GM21717 (cell line): Measurements from ENCODE around the gene CNOT1.

Experiments used
- ATAC-seq: cut with Tn5 transposase; IDR thresholded peaks from one replicate; pipeline ENCODE4 v1.9.1; 2021; ENCODE audit warnings: mild to moderate bottlenecking, moderate library complexity; ENCODE audit not compliant: unreplicated experiment

Gene CNOT1

DNA sequence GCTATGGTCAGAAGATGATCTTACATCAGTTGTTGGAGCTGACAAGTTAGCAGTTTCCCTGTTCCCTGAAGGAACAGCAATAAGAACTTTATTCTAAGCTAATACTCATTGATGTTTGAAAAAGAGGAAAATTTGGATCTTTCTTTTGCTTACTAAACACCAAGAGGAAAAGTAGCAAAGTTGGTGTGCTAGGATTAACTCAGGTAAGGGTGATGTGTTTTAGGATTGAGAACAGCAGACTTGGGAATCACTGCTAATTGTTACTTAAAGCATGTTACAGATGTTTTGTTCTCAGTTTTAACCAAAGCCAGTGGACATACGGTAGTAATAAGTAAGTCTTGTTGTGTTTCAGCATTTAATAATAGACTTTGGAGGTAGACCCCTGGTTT is 110.7 kb downstream of the CNOT1 start:
- ATAC-seq: no peak

DNA sequence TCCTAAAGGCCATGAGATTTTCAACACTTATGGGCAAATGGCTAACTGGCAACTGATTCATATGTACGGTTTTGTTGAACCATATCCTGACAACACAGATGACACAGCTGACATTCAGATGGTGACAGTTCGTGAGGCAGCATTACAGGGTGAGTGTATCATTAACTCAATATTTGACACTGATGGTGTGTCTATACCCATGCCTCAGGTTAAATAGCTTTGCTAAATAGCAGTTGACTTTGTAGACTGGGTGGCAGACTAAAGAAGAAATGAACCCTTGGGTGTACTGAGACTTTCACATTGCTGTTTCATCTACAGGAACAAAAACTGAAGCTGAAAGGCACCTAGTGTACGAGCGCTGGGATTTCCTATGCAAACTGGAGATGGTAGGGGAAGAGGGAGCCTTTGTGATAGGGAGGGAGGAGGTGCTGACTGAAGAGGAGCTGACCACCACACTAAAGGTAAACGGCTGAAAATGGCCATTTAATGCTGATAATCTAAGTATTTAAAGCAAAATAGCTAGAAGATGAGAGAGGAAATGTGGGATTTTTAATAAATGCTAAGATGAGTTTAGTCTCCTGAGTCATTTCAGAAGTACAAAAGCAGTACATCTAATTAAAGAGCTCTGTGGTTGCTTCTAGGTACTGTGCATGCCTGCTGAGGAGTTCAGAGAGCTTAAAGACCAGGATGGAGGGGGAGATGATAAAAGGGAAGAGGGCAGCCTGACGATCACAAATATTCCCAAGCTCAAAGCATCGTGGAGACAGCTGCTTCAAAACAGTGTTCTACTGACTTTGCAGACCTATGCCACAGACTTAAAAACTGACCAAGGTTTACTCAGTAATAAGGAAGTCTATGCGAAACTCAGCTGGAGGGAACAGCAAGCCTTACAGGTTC is 111.3 kb downstream of the CNOT1 start:
- ATAC-seq: peak; percentile 45

DNA sequence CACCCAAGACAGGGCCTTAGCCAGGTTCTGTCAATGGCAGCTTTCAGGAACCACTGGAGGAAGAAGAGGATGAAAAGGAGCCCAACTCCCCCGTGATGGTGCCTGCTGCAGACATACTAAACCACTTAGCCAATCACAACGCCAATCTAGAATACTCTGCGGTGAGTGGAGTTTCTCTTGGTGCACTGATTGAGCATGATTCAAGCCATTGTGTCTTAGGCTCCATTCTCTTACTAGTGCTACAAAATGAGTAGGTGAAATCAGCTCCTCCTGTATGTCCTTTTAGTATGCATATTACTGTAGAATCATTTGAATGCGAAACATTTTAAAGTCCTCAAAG is 112.9 kb downstream of the CNOT1 start:
- ATAC-seq: no peak

DNA sequence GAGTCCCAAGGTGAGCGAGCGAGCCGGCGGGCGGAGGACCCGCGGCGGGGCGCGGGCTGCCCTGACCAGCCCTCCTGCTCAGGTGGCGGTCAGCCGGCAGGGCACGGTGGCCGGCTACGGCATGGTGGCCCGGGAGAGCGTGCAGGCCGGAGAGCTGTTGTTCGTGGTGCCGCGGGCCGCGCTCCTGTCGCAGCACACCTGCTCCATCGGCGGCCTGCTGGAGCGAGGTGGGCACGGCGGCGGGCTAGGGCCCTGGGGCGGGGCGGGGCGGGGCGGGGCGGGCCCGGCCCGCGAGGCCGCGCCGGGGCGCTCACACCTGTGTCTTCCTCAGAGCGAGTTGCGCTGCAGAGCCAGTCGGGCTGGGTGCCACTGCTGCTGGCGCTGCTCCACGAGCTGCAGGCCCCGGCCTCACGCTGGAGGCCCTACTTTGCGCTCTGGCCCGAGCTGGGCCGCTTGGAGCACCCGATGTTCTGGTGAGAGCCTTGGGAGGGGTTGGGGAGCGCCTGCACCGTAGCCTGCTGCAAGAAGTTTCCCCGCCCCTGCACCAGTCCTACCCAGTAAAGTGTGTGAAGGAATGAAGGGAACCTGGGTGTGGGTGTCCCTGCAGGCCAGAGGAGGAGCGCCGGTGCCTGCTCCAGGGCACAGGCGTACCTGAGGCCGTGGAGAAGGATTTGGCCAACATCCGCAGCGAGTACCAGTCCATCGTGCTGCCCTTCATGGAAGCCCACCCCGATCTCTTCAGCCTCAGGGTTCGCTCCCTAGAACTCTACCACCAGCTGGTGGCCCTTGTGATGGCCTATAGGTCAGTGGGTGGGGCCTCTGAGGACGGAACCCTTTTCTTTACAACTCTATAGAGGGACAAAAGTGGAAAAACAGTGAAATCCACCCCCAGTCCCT is 113.5 kb downstream of the CNOT1 start:
- ATAC-seq: peak; percentile 37

DNA sequence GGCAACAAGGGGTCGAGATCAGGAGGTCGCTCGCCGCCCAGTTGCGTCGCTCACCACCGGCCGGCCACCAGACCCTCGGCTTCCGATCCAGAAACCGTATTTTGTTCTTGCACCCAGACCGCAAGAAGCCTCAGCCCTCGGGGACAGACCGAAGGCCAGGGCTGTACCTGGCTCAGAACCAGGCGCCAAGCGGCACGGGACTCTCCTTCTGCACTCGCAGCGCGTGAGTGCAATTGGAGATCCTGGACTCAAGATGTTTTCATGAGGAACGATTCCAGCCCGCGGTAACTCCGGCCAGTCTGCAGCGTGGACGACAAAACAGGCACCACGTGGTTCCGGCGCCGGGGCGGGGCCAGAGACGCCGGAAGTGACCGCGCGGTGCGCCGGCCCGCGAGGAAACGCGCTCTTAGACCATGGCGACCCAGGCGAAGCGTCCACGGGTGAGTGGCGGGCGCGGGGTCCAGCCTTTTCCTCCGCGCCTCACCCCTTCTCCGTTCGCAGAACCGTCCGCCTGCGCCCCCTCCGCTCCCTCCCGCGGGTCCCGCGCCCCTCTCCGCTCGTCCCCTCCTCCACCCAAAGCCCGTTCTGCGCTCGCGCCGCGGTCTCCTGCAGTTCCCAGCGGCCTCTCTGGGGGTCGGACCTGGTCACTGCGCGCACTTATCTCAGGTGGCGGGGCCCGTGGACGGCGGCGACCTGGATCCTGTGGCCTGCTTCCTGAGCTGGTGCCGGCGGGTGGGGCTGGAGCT is 114.3 kb downstream of the CNOT1 start, which contains the start of gene SETD6:
TSS of gene SETD6 (plus strand) at position 393 of the 746 bp plus-strand sequence. CDS start at position 414, 21 bp downstream.
- ATAC-seq: peak; percentile 61

DNA sequence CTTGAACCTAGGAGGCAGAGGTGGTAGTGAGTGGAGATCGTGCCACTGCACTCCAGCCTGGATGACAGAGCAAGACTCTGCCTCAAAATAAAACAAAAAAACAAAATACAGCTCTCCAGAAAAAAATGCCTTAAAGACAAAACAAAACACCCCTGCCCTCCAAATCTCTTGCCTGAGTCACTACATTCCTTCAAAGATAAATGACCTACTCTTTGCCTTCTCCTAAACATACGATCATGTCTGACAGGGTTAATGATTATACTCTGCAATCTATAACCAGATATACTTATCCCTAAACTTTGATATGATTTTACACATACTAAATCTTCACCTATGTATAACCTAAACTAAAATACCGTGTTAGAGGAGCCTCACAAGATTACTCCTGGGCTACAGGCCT is 115.8 kb downstream of the CNOT1 start:
- no peak for ATAC-seq

DNA sequence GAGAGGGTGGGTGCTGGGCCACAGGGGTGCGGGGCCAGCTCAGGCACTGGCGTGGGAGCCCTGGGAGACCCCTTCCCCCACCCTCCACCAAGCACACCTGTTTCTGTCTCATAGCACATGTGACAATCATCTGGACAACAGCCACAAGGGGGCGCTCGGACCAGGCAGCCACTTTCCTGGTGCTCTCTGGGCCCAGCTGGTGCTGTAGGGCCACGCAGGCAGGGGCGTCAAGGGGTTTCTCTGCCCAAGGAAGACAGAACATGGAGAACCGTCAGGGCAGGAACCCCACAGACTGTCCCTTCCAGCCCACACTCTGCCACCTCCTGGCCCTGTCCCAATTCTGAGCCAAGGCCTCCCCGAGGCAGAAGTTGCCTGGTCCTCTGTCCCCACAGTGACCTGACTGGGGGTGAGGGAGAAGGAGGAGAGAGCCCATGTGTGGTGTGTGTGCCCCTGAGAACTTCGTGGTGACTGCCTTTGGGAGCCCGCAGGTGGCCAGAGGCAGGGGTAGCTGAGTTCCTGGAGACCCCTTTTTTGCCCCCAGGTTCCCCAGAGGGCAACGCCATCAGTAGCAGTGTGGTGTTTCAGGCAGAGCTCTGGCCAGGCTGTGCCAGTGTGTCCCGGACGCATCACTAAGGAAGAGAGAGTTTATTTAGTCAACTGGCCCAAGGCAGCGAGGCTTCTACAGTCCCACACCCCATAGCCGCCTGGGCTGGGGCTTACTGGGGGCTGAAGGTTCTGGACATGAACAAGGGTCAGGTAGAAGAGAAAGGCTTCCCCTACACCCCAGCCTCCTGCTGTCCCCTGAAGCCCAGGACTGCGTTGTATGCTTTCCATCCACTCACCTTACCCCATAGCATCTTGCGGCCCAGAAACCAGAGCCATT is 117.5 kb downstream of the CNOT1 start:
- peak; percentile 41 for ATAC-seq

DNA sequence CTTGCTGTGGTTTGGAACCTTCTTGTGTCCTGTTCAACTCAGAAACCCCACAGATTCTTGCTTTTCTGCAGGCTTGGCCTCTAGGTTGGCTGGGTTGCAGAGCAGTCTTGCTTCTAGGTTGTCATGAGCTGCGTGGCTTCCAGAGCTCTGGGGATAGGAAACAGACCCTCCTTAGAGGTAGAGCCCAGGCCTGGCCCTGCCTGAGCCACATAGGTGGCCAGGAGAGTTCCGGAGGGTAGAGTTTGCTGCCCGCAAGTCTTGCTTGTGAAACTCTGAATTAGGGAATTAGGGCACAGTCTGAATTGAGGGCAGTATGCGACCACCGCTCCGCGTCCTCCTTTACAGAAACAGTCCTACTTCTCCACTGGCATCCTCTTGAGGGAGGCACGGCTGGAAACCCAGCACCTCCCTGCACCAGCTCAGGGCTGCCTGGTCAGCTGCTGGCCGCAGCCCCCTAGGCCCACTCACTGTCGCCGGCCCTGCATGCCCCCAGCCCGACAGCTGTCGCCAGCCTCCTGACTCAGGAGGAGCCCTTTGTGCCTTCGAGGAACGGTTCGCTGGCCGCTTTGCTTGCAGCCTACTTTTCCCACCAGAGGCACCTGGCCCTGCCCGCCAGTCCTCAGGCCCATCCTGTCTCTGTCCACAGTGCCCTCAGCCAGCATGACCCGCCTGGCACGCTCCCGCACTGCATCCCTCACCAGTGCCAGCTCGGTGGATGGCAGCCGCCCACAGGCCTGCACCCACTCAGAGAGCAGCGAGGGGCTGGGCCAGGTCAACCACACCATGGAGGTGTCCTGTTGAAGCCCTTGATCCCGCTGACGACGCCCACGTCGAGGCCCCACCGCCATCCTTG is 118.6 kb downstream of the CNOT1 start:
- no peak for ATAC-seq

DNA sequence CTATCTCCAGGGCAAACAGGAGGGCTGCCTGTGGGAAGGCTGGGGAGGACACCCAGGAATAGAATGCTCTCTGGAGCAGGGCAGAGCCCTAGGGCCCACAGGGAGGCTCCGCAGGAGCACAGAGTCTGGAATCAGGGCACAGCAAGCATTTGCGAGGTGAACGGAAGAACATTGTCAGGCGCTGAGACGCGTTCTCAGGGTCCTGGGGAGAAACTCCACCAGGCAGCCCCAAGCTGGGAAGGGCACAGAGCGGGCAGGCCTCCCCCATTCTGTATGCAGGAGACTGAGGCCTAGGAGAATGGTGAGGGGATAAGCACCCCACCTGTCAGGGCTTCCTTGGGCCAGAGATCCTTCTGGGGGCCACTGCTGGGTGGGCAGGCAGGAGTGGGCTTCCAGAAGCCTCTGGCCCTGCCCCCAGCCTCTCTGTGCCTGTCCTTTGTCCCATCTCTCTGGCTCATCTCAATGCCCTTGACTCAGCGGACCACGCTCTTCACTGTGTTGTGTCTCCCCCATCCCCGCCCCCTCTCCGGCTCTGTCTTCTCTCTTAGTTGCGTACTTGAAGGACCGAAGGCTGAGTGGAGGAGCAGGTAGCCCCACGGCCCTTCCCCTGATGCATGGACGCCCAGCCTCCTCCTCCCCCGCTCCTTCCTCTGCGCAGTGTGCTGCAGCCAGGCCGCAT is 119.4 kb downstream of the CNOT1 start:
- ATAC-seq: no peak

DNA sequence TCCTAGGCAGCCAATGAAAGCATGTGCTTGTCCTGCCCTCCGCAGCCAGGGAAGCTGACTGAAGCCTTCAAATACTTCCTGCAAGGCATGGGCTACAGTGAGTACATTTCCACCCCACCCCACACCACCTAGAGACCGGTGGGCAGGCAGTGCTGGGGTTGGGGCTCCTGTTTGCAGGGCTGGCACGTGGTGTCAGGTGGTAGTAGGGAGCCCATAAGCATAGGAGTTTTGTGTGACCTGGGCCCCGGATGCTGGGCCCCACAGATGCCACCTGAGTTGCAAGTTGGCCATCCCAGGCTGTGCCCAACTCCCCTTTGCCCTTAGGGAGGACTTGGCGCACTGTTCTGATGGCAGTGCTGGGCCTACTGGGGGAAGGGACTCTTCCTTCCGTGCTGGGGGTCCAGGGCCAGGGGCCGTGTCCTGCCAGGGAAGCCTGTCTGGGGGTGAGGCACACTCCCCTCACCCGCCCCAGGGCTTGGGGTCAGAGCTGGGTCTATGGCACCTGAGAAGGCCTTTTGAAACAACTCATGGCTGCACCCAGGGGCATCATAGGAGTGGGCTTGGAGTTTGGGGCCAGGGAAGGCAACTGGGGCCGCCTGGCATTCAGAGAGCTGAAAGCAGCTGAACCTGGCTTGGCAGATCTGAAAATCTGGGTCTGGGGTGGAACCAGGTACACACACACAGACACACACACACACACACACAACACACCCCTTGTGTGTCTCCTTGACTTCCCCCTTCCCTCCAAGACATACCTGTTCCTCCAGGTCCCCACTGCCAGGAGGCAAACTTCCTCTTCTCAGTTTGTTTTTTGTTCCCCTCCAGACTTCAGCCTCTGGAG is 120.2 kb downstream of the CNOT1 start:
- no peak for ATAC-seq

DNA sequence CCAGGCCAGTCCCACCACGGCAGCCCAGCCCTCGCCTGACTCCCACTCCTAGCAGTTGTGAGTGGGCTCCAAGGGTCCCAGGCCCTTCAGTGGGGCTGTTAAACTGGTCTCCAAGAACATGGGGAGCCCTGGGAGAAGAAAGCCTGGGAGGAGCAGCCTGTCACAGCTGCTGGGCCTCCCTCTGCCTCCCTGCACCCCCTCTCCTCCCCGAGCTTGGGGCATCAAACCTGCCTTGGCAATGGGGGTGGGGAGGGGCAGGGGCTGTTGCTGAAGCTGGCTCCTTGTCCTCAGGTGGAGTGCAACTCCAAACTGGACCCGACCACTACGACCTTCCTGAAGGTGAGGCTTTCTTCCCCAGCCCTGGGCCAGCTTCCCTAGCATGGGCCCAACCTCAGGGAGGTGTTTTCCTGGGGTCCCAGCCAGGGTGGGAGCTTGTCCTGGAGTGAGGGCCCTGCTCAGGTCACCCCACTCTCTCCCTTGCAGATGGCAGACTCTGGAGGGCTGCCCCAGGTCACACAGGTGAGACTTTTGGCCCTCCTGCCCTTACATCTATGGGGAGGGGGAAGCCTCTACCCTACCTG is 120.9 kb downstream of the CNOT1 start:
- no peak for ATAC-seq

DNA sequence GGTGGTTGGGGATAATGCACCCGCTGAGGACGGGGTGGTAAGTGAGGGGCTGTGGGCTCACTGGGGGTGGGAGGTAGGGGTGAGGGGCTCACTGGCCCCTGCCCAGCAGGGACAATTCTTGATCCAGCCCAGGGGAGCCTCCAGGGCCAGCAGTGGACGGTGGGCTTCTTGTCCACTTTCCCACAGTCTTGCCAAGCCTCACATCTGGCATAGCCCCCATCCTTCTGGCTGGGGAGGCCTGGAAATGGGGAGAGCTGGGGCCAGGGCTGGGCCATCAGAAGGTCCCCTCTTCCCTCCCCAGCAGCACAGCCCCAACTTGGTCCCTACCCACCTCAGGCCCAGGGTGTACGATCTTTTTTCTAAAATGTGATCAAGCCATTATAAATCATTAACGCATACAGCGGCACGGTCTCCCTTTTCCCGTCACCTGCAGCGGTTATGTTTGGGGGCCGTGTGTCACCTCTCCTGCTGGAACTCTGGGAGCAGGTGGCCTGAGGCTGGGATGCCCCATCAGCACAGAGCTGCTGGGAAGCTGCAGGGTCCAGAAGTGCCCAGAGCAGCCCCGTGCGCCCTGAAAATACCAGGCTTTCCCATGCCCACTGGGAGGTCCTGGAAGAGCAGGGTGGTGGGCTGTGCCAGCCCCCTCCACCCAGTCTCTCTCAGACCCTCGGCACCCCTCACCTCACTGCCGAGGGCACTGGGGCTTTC is 121.5 kb downstream of the CNOT1 start:
- no peak for ATAC-seq

DNA sequence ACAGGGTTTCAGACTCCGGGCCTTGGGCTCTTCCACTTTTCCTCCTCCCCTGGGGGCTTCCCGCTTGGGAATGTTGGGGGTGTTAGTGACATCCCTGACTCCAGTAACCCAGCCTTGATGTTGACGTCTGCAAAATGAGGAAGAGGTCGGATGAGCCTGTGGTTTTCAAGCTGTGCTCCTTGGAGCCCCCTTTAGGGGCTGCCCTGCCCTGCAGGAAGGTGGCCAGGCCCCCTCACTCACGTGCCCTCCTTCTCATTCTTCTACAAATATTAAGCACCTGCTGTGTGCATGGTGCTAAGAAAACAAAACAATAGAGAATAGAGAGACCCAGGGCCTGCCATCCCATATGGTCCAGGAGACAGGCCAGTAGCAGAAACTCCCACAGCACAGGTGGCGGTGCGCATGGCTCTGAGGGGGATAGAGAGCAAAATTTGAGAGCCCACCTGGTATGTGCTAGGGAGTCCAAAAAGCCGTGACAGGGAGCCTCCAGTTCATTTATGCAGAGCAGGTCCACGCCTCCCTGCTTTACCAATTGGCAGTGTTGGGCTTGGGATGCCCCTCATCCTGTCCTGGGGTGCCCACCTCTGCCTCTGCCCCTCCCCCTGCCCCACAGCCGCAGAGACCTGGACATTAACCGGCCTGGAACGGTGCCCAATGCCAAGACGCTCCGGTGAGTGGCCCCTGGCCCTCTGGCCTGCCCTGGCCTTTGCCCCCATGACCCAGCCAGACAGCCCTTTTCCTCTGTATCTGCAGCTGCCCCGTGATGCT is 122.2 kb downstream of the CNOT1 start:
- no peak for ATAC-seq

DNA sequence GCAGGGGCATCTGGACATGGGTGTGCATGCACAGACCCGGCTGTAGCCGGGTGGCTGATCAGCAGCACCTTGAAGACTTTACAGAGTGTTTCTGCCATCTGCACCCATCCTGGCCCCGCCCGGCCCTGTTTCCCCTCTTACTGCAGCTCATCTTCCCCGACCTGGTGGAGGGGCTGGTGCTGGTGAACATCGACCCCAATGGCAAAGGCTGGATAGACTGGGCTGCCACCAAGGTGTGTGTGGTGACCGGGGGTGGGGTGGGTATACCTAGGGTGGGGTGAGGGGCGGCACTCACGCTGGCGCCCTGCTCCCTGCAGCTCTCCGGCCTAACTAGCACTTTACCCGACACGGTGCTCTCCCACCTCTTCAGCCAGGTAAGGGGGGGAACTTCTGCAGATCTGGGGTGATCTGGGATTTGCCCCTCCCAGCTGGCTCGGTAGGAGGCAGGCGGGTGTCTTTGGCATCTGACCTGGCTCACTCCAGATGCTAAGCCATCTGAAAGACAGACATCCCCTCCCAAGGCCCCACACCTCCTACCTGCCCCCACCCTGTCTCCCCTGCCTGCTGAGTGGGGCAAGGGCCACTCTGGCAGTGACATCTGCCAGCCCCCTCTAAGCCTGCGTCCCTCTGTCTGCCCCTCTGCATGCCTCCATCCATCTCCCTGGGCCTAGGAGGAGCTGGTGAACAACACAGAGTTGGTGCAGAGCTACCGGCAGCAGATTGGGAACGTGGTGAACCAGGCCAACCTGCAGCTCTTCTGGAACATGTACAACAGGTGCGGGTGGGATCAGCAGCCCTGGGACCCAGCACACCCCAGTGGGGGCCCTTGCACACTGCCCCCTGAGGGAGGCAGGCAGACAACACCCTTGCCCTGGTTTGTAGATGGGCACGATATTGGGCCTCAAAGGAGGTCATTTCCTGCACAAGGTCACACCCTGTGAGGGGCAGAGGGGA is 123.1 kb downstream of the CNOT1 start:
- ATAC-seq: no peak
